GM23338 (cell line): Measurements from ENCODE around the gene MCHR2. TPM values are rescaled to one million over a fixed set of nuclear protein-coding genes. Genes with fewer than 3 reads are reported as not detected.

Experiments used
- ATAC-seq: fragments of 200-7000 bp; cut with Tn5 transposase; 3 replicates; pipeline ENCODE4 v1.9.1; 2020
- DNase-seq: peaks from one replicate; pipeline ENCODE4 v3.0.0-alpha.2; 2015; ENCODE audit warnings: low spot score
- H2AFZ ChIP-seq: fragments of 200-600 bp; sonication (generic); 2 replicates; pipeline ENCODE4 v1.8.0; 2016; ENCODE audit warnings: antibody characterized with exemption, mild to moderate bottlenecking, moderate library complexity
- H3F3A ChIP-seq: fragments of 200-600 bp; sonication (generic); replicated peaks from 2 replicates; pipeline ENCODE4 v1.8.0; 2017; ENCODE audit warnings: antibody characterized with exemption, mixed run types, low read depth
- H3K27ac ChIP-seq: fragments of 200-600 bp; sonication (generic); 2 replicates; pipeline ENCODE4 v1.6.1; 2016; ENCODE audit warnings: low read depth
- H3K27me3 ChIP-seq: fragments of 200-600 bp; sonication (generic); 2 replicates; pipeline ENCODE4 v1.8.0; 2016; ENCODE audit warnings: mild to moderate bottlenecking, mixed run types, moderate library complexity; ENCODE audit not compliant: insufficient read depth
- H3K36me3 ChIP-seq: fragments of 200-600 bp; sonication (generic); 2 replicates; pipeline ENCODE4 v1.8.0; 2016; ENCODE audit warnings: mild to moderate bottlenecking; ENCODE audit not compliant: insufficient read depth
- H3K4me1 ChIP-seq: fragments of 200-600 bp; sonication (generic); 2 replicates; pipeline ENCODE4 v1.8.0; 2016; ENCODE audit warnings: mild to moderate bottlenecking, moderate library complexity; ENCODE audit not compliant: insufficient read depth
- H3K4me2 ChIP-seq: fragments of 200-600 bp; sonication (generic); 2 replicates; pipeline ENCODE4 v1.7.1; 2017; ENCODE audit warnings: mixed run types
- H3K4me3 ChIP-seq: fragments of 200-600 bp; sonication (generic); 2 replicates; pipeline ENCODE4 v1.6.1; 2016; ENCODE audit warnings: mixed run types
- H3K79me2 ChIP-seq: fragments of 200-600 bp; sonication (generic); replicated peaks from 2 replicates; pipeline ENCODE4 v1.8.0; 2017; ENCODE audit warnings: mild to moderate bottlenecking; ENCODE audit not compliant: insufficient read depth
- H3K9me2 ChIP-seq: fragments of 200-600 bp; sonication (generic); 2 replicates; pipeline ENCODE4 v1.8.0; 2017; ENCODE audit not compliant: insufficient read depth
- H4K20me1 ChIP-seq: fragments of 200-600 bp; sonication (generic); replicated peaks from 2 replicates; pipeline ENCODE4 v1.8.0; 2017; ENCODE audit warnings: mild to moderate bottlenecking; ENCODE audit not compliant: insufficient read depth
- H3K27ac Mint-ChIP-seq: 2 replicates; pipeline ENCODE4 v1.8.0; 2020; ENCODE audit warnings: inconsistent platforms, mild to moderate bottlenecking, moderate library complexity, mixed read lengths
- H3K27me3 Mint-ChIP-seq: 3 replicates; pipeline ENCODE4 v1.8.0; 2022; ENCODE audit warnings: low read depth, mild to moderate bottlenecking, moderate library complexity, mixed read lengths, inconsistent platforms; ENCODE audit not compliant: insufficient read depth, poor library complexity
- H3K36me3 Mint-ChIP-seq: 3 replicates; pipeline ENCODE4 v1.8.0; 2021; ENCODE audit warnings: low read depth, mild to moderate bottlenecking, inconsistent platforms, moderate library complexity, mixed read lengths
- H3K4me1 Mint-ChIP-seq: 3 replicates; pipeline ENCODE4 v1.8.0; 2020; ENCODE audit warnings: mild to moderate bottlenecking, inconsistent platforms, mixed read lengths
- H3K4me3 Mint-ChIP-seq: 3 replicates; pipeline ENCODE4 v1.8.0; 2021; ENCODE audit warnings: moderate library complexity, mild to moderate bottlenecking, inconsistent platforms, mixed read lengths
- H3K9me3 Mint-ChIP-seq: 3 replicates; pipeline ENCODE4 v1.8.0; 2020; ENCODE audit warnings: moderate library complexity, mild to moderate bottlenecking, inconsistent platforms, mixed read lengths
- CTCF ChIP-seq, 2 experiments: fragments of 200-600 bp in 1 of 2; sonication (generic) in 1 of 2; conservative IDR thresholded peaks; 2 replicates each; pipeline versions ENCODE4 v1.5.1 to v1.6.1; 2016 to 2017; ENCODE audit warnings: antibody characterized with exemption in 2 of 2, low read depth in 2 of 2, mild to moderate bottlenecking in 2 of 2, moderate library complexity in 1 of 2
- ETS1 ChIP-seq: IDR thresholded peaks from 2 replicates; pipeline ENCODE4 v1.6.1; 2016; ENCODE audit warnings: antibody characterized with exemption
- NANOG ChIP-seq: IDR thresholded peaks from 2 replicates; pipeline ENCODE4 v1.6.1; 2016; ENCODE audit warnings: antibody characterized with exemption, borderline replicate concordance
- POLR2AphosphoS5 ChIP-seq: IDR thresholded peaks from 2 replicates; pipeline ENCODE4 v1.6.1; 2016; ENCODE audit warnings: antibody characterized with exemption, low read depth
- REST ChIP-seq: IDR thresholded peaks from one replicate; pipeline ENCODE4 v1.6.1; 2018; ENCODE audit warnings: antibody characterized with exemption; ENCODE audit not compliant: unreplicated experiment
- STAT1 ChIP-seq: IDR thresholded peaks from one replicate; pipeline ENCODE4 v1.6.1; 2016; ENCODE audit warnings: antibody characterized with exemption; ENCODE audit not compliant: unreplicated experiment
- ZNF114 ChIP-seq: fragments of 250-450 bp; sonication (Bioruptor Pico); IDR thresholded peaks from 2 replicates; pipeline ENCODE4 v1.5.0; 2020; ENCODE audit warnings: mild to moderate bottlenecking, moderate library complexity
- polyA plus RNA-seq: library from polyadenylated mRNA; unstranded; fragments of >200 nt; fragmentation: Nextera tagmentation; extraction: Ambion mirVana; gene quantifications from 2 replicates; pipeline ENCODE4 v1.2.1, GENCODE V29; 2016
- total RNA-seq: library from RNA; depleted of rRNA; stranded (reverse); fragments of >200 nt; shearing (Covaris generic); gene quantifications from 2 replicates; pipeline ENCODE4 v1.2.3, GENCODE V29; 2014

Gene MCHR2
- total and polyA plus RNA-seq, 2 experiments from 2014 or later = not detected

- Histone ChIP-seq H3K9me2 (no peaks in the 10 kb centered on the region), H3K27ac (no peak overlapping the region), H3K4me1 (0 out of 2 replicates have a peak, but pooled peaks cover 2% of the 10 kb centered on the region), H3K79me2 (no peaks in the 10 kb centered on the region), H3F3A (no peaks in the 10 kb centered on the region), H3K4me2 (no peak overlapping the region), H4K20me1 (no peaks in the 10 kb centered on the region), H2AFZ (no peak overlapping the region), H3K27me3 (no peaks in the 10 kb centered on the region), H3K36me3 (no peaks in the 10 kb centered on the region), H3K4me3 (no peak overlapping the region)
- H3K27me3 Mint-ChIP-seq = no peaks in the 10 kb centered on the region
- no peak overlapping the region for H3K27ac Mint-ChIP-seq
- peak; percentile 15 for DNase-seq
- no peaks in the 10 kb centered on the region for H3K36me3 Mint-ChIP-seq
- TF ChIP-seq ETS1 (no peak), CTCF (conservative IDR thresholded peaks at IDR 0.05; ENCODE audit: low read depth in 2 of 2) (peak; percentile 9 to 53; a peak in 2 of 4 replicates)
- no peak overlapping the region for H3K4me3 Mint-ChIP-seq
- H3K4me1 Mint-ChIP-seq = peaks cover 10% of the 10 kb centered on the region; the same call in 2 of the 3 replicates
- ATAC-seq = peak; percentile 70
- no peaks in the 10 kb centered on the region; the same call in 2 of the 3 replicates for H3K9me3 Mint-ChIP-seq
Observed at GRCh38 chr6:99940582-99940981, 53.4 kb downstream of the MCHR2 start.

- Mint-ChIP-seq H3K4me1 (no peaks in the 10 kb centered on the region), H3K36me3 (peaks cover 5% of the 10 kb centered on the region; the same call in 2 of the 3 replicates), H3K9me3 (peaks cover 12% of the 10 kb centered on the region), H3K4me3 (no peak overlapping the region), H3K27ac (no peak overlapping the region), H3K27me3 (no peaks in the 10 kb centered on the region)
- H3K27me3 ChIP-seq = no peaks in the 10 kb centered on the region
- no peak overlapping the region for H3K27ac ChIP-seq
- no peaks in the 10 kb centered on the region for H3K36me3 ChIP-seq
- no peak overlapping the region for H3K4me3 ChIP-seq
- H3K4me1 ChIP-seq = no peaks in the 10 kb centered on the region
- no peak overlapping the region for H3K4me2 ChIP-seq
- no peak for DNase-seq
- no peaks in the 10 kb centered on the region for H3K9me2 ChIP-seq
- no peaks in the 10 kb centered on the region for H4K20me1 ChIP-seq
- H3K79me2 ChIP-seq = no peaks in the 10 kb centered on the region
- H2AFZ ChIP-seq = no peak overlapping the region
- H3F3A ChIP-seq = no peaks in the 10 kb centered on the region
- ATAC-seq = no peak
- TF ChIP-seq ZNF114 (CRISPR knock-in tag) (no peak), REST (no peak), POLR2AphosphoS5 (no peak), NANOG (no peak), CTCF (conservative IDR thresholded peaks at IDR 0.05; ENCODE audit: low read depth in 2 of 2) (no peak), STAT1 (no peak), ETS1 (no peak)
Observed at GRCh38 chr6:99933129-99933528, 60.9 kb downstream of the MCHR2 start.
